ENCODE results near the gene NDUFS2.
A peak's percentile ranks its signal among the peaks of the same experiment; 100 is the strongest.

The NDUFS2 gene

GRCh38 chr1:161177936-161178244 is 24.3 kb upstream of the NDUFS2 start:
- no peak for TF ChIP-seq ZFX (IDR thresholded peaks at IDR 0.05; ENCODE audit: borderline replicate concordance)
- TF ChIP-seq CTCF (IDR thresholded peaks at IDR 0.05) = peak; percentile 0; the same call in 1 of the 2 replicates
- H3K27ac ChIP-seq = peak overlapping the region; percentile 63

GRCh38 chr1:161179698-161180097 is 22.5 kb upstream of the NDUFS2 start:
- no peak overlapping the region for H3K27ac ChIP-seq
- TF ChIP-seq CTCF (IDR thresholded peaks at IDR 0.05) = no peak
- TF ChIP-seq ZFX (IDR thresholded peaks at IDR 0.05; ENCODE audit: borderline replicate concordance) = no peak

GRCh38 chr1:161180639-161181038 is 21.5 kb upstream of the NDUFS2 start:
- TF ChIP-seq CTCF (IDR thresholded peaks at IDR 0.05) (peak; percentile 45), ZFX (IDR thresholded peaks at IDR 0.05; ENCODE audit: borderline replicate concordance) (no peak)
- no peak overlapping the region for H3K27ac ChIP-seq

- no peak overlapping the region for H3K27ac ChIP-seq
- no peak for TF ChIP-seq ZFX (IDR thresholded peaks at IDR 0.05; ENCODE audit: borderline replicate concordance)
- TF ChIP-seq CTCF (IDR thresholded peaks at IDR 0.05) = no peak
Observed at GRCh38 chr1:161182214-161182613, 20.0 kb upstream of the NDUFS2 start.

GRCh38 chr1:161185282-161185682 is 16.9 kb upstream of the NDUFS2 start:
- H3K27ac ChIP-seq = no peak overlapping the region
- TF ChIP-seq CTCF (IDR thresholded peaks at IDR 0.05) = no peak
- no peak for TF ChIP-seq ZFX (IDR thresholded peaks at IDR 0.05; ENCODE audit: borderline replicate concordance)

GRCh38 chr1:161185732-161186311 is 16.3 kb upstream of the NDUFS2 start:
- no peak for TF ChIP-seq ZFX (IDR thresholded peaks at IDR 0.05; ENCODE audit: borderline replicate concordance)
- no peak for TF ChIP-seq CTCF (IDR thresholded peaks at IDR 0.05)
- no peak overlapping the region for H3K27ac ChIP-seq

- no peak for TF ChIP-seq CTCF (IDR thresholded peaks at IDR 0.05)
- TF ChIP-seq ZFX (IDR thresholded peaks at IDR 0.05; ENCODE audit: borderline replicate concordance) = no peak
- H3K27ac ChIP-seq = no peak overlapping the region
Observed at GRCh38 chr1:161187311-161187710, 14.9 kb upstream of the NDUFS2 start.
